ENCODE data around the gene REXO5.

DNA sequence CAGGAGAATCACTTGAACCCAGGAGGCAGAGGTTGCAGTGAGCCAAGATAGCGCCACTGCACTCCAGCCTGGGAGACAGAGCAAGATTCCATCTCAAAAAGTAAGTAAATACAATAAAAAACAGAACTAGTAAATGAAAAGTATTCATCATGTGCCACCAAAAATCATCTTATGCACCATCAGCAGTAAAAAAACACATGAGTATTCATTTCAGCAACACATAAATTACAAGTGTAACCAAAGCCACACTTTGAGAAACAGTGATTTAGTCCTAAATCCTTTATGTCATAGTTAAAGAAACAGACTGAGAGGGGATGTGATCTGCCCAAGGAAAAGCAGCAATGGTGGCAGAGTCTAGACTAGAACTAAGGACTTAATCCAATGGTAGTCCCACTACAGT lies 80.9 kb downstream of the REXO5 start:
- TF ChIP-seq, protein P1, sequence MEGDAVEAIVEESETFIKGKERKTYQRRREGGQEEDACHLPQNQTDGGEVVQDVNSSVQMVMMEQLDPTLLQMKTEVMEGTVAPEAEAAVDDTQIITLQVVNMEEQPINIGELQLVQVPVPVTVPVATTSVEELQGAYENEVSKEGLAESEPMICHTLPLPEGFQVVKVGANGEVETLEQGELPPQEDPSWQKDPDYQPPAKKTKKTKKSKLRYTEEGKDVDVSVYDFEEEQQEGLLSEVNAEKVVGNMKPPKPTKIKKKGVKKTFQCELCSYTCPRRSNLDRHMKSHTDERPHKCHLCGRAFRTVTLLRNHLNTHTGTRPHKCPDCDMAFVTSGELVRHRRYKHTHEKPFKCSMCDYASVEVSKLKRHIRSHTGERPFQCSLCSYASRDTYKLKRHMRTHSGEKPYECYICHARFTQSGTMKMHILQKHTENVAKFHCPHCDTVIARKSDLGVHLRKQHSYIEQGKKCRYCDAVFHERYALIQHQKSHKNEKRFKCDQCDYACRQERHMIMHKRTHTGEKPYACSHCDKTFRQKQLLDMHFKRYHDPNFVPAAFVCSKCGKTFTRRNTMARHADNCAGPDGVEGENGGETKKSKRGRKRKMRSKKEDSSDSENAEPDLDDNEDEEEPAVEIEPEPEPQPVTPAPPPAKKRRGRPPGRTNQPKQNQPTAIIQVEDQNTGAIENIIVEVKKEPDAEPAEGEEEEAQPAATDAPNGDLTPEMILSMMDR (IDR thresholded peaks at IDR 0.05) = no peak
- TF ChIP-seq POLR2A (IDR thresholded peaks at IDR 0.05) = no peak
